SH-SY5Y (cell line): ENCODE measurements around the gene ZMYM1.

Source experiments
- GATA2 ChIP-seq: IDR thresholded peaks from 2 replicates; pipeline ENCODE4 v1.6.1; 2011; ENCODE audit warnings: mild to moderate bottlenecking, low read depth, low read length
- GATA3 ChIP-seq: IDR thresholded peaks from 2 replicates; pipeline ENCODE4 v1.6.1; 2011; ENCODE audit warnings: low read depth, mild to moderate bottlenecking, low read length, moderate library complexity

The ZMYM1 gene

GRCh38 chr1:35053433-35053832 lies 25.8 kb upstream of the ZMYM1 start:
- no peak for TF ChIP-seq GATA3

- no peak for TF ChIP-seq GATA2
- no peak for TF ChIP-seq GATA3
Observed at GRCh38 chr1:35058988-35059387, 20.2 kb upstream of the ZMYM1 start.

GRCh38 chr1:35062518-35063196 lies 16.5 kb upstream of the ZMYM1 start:
- TF ChIP-seq GATA3 (peak; percentile 97), GATA2 (peak; percentile 90; the same call in 1 of the 2 replicates)

GRCh38 chr1:35064265-35064664 lies 14.9 kb upstream of the ZMYM1 start:
- TF ChIP-seq GATA3, result no peak
- TF ChIP-seq GATA2, result no peak

GRCh38 chr1:35069746-35070145 lies 9.4 kb upstream of the ZMYM1 start:
- TF ChIP-seq GATA3 (no peak), GATA2 (no peak)

GRCh38 chr1:35073265-35073811 lies 5.8 kb upstream of the ZMYM1 start:
- TF ChIP-seq GATA2 (no peak), GATA3 (no peak)

GRCh38 chr1:35080171-35080854 lies 1.1 kb downstream of the ZMYM1 start:
- TF ChIP-seq GATA2, result no peak
- TF ChIP-seq GATA3, result no peak

- no peak for TF ChIP-seq GATA3
- TF ChIP-seq GATA2, result no peak
Observed at GRCh38 chr1:35085421-35085820, 6.2 kb downstream of the ZMYM1 start.

- TF ChIP-seq GATA2, result no peak
- no peak for TF ChIP-seq GATA3
Observed at GRCh38 chr1:35097224-35097623, 18.0 kb downstream of the ZMYM1 start.

- no peak for TF ChIP-seq GATA2
- no peak for TF ChIP-seq GATA3
Observed at GRCh38 chr1:35111106-35111505, 31.9 kb downstream of the ZMYM1 start.

GRCh38 chr1:35112668-35113067 lies 33.5 kb downstream of the ZMYM1 start:
- TF ChIP-seq GATA3, result no peak
- TF ChIP-seq GATA2, result no peak

- TF ChIP-seq GATA3 (no peak), GATA2 (no peak)
Observed at GRCh38 chr1:35115459-35116383, 36.5 kb downstream of the ZMYM1 start.

GRCh38 chr1:35120458-35121133 lies 41.4 kb downstream of the ZMYM1 start:
- no peak for TF ChIP-seq GATA3
- TF ChIP-seq GATA2, result no peak

- no peak for TF ChIP-seq GATA2
- TF ChIP-seq GATA3, result no peak
Observed at GRCh38 chr1:35122311-35122710, 43.1 kb downstream of the ZMYM1 start.

GRCh38 chr1:35126546-35126945 lies 47.4 kb downstream of the ZMYM1 start:
- TF ChIP-seq GATA3, result no peak
- TF ChIP-seq GATA2, result no peak
